ENCODE measurements around the gene PREX1. TPM values are rescaled to one million over a fixed set of nuclear protein-coding genes. Genes with fewer than 3 reads are reported as not detected.

PREX1 gene
- polyA plus RNA-seq, 1 donor (not counting 4 experiments of a cell fraction or from before 2014, with no cell fraction given): 0.22 TPM

DNA sequence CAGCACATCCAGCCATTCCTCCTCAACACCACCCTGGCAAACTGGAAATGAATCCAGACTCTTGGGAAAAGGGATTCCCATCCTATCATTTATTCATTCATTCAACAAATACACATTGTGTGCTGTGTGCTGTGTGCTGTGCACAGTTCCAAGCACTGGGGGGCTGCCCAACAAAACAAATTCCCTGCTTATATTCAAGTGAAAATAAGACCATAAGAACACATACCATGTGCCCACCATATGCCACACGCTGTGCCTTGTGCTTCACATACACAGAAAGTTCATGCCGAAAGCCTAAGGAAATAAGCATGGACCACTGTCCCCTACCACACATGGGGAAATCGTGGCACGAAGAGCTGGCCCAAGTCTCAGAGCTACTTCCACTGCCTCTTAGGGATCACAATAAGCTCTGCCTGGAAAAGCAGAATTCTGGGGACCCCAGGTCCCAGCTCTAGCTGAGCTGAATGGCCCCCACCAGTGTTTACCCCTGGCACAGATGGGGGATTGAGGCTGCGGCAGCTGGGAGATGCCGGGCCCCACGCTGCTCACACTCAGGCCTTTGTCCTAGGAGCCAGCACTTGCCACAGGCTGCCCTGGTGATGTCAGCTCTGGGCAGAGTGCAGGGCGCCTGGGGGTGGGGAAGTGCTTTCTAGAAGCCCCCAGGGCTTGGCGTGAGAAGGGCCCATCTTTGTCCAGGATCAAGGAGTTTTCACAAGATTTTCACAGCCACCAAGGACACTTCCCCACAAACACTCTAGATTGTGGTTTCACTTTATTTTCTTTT is 99.6 kb downstream of the PREX1 start:
- H3K9me3 ChIP-seq (ENCODE audit: control insufficient read depth, low read depth, low read length): no peaks in the 10 kb centered on the region
- no peaks in the 10 kb centered on the region for H3K4me1 ChIP-seq (ENCODE audit: control insufficient read depth, extremely low read depth, insufficient read depth, low read length)
- DNase-seq (ENCODE audit: low read depth, low spot score) (no peak), FAIRE-seq (no peak)
- no peaks in the 10 kb centered on the region for H3K36me3 ChIP-seq (ENCODE audit: control insufficient read depth in 2 of 2, extremely low read depth in 1 of 2, insufficient read depth in 2 of 2, low read length in 2 of 2)
- no peak overlapping the region for H3K9ac ChIP-seq (ENCODE audit: control insufficient read depth, extremely low read depth, insufficient read depth, low read length)
- H3K9me1 ChIP-seq (ENCODE audit: control insufficient read depth, extremely low read depth, insufficient read depth, low read length): no peaks in the 10 kb centered on the region
- no peaks in the 10 kb centered on the region for H4K20me1 ChIP-seq (ENCODE audit: control insufficient read depth, extremely low read depth, insufficient read depth, low read length)
- no peak overlapping the region for H2AFZ ChIP-seq (ENCODE audit: control insufficient read depth, low read length)
- no peak for TF ChIP-seq EZH2 (IDR thresholded peaks at IDR 0.05; ENCODE audit: low read length)
- TF ChIP-seq, protein P1, sequence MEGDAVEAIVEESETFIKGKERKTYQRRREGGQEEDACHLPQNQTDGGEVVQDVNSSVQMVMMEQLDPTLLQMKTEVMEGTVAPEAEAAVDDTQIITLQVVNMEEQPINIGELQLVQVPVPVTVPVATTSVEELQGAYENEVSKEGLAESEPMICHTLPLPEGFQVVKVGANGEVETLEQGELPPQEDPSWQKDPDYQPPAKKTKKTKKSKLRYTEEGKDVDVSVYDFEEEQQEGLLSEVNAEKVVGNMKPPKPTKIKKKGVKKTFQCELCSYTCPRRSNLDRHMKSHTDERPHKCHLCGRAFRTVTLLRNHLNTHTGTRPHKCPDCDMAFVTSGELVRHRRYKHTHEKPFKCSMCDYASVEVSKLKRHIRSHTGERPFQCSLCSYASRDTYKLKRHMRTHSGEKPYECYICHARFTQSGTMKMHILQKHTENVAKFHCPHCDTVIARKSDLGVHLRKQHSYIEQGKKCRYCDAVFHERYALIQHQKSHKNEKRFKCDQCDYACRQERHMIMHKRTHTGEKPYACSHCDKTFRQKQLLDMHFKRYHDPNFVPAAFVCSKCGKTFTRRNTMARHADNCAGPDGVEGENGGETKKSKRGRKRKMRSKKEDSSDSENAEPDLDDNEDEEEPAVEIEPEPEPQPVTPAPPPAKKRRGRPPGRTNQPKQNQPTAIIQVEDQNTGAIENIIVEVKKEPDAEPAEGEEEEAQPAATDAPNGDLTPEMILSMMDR (optimal IDR thresholded peaks at IDR 0.05 in 1 of 3, IDR thresholded peaks at IDR 0.05 in 1 of 3, conservative IDR thresholded peaks at IDR 0.05 in 1 of 3; ENCODE audit: extremely low read depth in 1 of 3, insufficient read depth in 2 of 3, low read length in 3 of 3): peak in 1 of 3 experiments; percentile 3
- dilution Hi-C loops (cut with MboI; ENCODE audit: extremely low pct_ligation_motif_present, low sequenced_read_pairs): no loop called here
- no peak overlapping the region for H3K27ac ChIP-seq (ENCODE audit: control insufficient read depth, insufficient read depth, low read length)
- H3K4me3 ChIP-seq (ENCODE audit: control insufficient read depth in 2 of 3, extremely low read depth in 1 of 3, insufficient read depth in 2 of 3, low read depth in 1 of 3, low read length in 3 of 3): no peak overlapping the region
- H3K27me3 ChIP-seq (ENCODE audit: control insufficient read depth, extremely low read depth, insufficient read depth, low read length): peaks cover 7% of the 10 kb centered on the region
- no peaks in the 10 kb centered on the region for H3K79me2 ChIP-seq (ENCODE audit: control insufficient read depth, insufficient read depth, low read length)
- no peak overlapping the region for H3K4me2 ChIP-seq (ENCODE audit: control insufficient read depth, extremely low read depth, insufficient read depth, low read depth, low read length)

DNA sequence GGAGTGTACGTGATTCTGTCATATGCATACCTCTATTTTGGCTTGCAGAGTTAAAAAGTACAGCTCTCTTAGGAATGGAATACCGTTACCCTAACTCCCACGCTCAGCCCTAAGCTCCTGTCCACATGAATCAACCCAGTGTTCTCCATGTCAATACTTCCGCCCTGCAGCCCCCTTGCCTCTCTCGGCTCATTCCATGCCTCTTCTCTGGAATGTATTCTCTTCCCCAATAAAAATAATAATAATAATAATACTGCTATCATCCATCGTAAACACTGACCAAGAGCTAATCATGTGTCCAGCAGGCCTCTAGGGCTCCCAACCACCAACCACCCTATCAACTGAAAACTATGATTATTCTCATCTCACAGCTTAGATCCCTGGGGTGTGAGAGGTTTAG is 100.6 kb downstream of the PREX1 start:
- no peaks in the 10 kb centered on the region for H4K20me1 ChIP-seq (ENCODE audit: control insufficient read depth, extremely low read depth, insufficient read depth, low read length)
- TF ChIP-seq EZH2 (IDR thresholded peaks at IDR 0.05; ENCODE audit: low read length): no peak
- TF ChIP-seq, protein P1 (optimal IDR thresholded peaks at IDR 0.05 in 1 of 3, IDR thresholded peaks at IDR 0.05 in 1 of 3, conservative IDR thresholded peaks at IDR 0.05 in 1 of 3; ENCODE audit: extremely low read depth in 1 of 3, insufficient read depth in 2 of 3, low read length in 3 of 3): no peak
- H3K79me2 ChIP-seq (ENCODE audit: control insufficient read depth, insufficient read depth, low read length): no peaks in the 10 kb centered on the region
- DNase-seq (ENCODE audit: low read depth, low spot score) (no peak), FAIRE-seq (no peak)
- no peaks in the 10 kb centered on the region for H3K9me1 ChIP-seq (ENCODE audit: control insufficient read depth, extremely low read depth, insufficient read depth, low read length)
- no peak overlapping the region for H3K9ac ChIP-seq (ENCODE audit: control insufficient read depth, extremely low read depth, insufficient read depth, low read length)
- H3K27ac ChIP-seq (ENCODE audit: control insufficient read depth, insufficient read depth, low read length): no peak overlapping the region
- H3K4me3 ChIP-seq (ENCODE audit: control insufficient read depth in 2 of 3, extremely low read depth in 1 of 3, insufficient read depth in 2 of 3, low read depth in 1 of 3, low read length in 3 of 3): no peak overlapping the region
- H3K4me2 ChIP-seq (ENCODE audit: control insufficient read depth, extremely low read depth, insufficient read depth, low read depth, low read length): no peak overlapping the region
- H3K36me3 ChIP-seq (ENCODE audit: control insufficient read depth in 2 of 2, extremely low read depth in 1 of 2, insufficient read depth in 2 of 2, low read length in 2 of 2): no peaks in the 10 kb centered on the region
- no peaks in the 10 kb centered on the region for H3K4me1 ChIP-seq (ENCODE audit: control insufficient read depth, extremely low read depth, insufficient read depth, low read length)
- peaks cover 7% of the 10 kb centered on the region for H3K27me3 ChIP-seq (ENCODE audit: control insufficient read depth, extremely low read depth, insufficient read depth, low read length)
- no peaks in the 10 kb centered on the region for H3K9me3 ChIP-seq (ENCODE audit: control insufficient read depth, low read depth, low read length)
- dilution Hi-C loops (cut with MboI; ENCODE audit: extremely low pct_ligation_motif_present, low sequenced_read_pairs): no loop called here
- H2AFZ ChIP-seq (ENCODE audit: control insufficient read depth, low read length): no peak overlapping the region
